Body of pancreas (tissue), 4 donors: ENCODE measurements around the gene SPDYE8. TPM values are rescaled to one million over a fixed set of nuclear protein-coding genes. Genes with fewer than 3 reads are reported as not detected.
A peak's percentile ranks its signal among the peaks of the same experiment; 100 is the strongest.
"Not testable (repeated sequence)": the region's sequence is repeated elsewhere in the genome, so short reads cannot be mapped to it uniquely, and the experiment has no call there.

Experiments used
- ATAC-seq: fragments of 150-250 bp; one replicate; pipeline ENCODE4 v1.9.1; 2016
- DNase-seq, 4 donors: peaks; one replicate each; pipeline ENCODE4 v3.0.0-alpha.2; 2019
- H3K27ac ChIP-seq, 4 donors: fragments of 200-600 bp; sonication (generic); 1 replicate in 3 of 4; 2 replicates in 1 of 4; pipeline versions ENCODE4 v1.5.1 to v1.6.1; 2016 to 2019; ENCODE audit warnings: mild to moderate bottlenecking in 1 of 4, mixed read lengths in 1 of 4, moderate library complexity in 1 of 4
- H3K27me3 ChIP-seq, 2 donors: fragments of 200-600 bp; sonication (generic); one replicate each; pipeline ENCODE4 v1.6.0; 2016; ENCODE audit warnings: mild to moderate bottlenecking in 1 of 2
- H3K36me3 ChIP-seq, 2 donors: fragments of 200-600 bp; sonication (generic); replicated peaks in 1 of 2; 2 replicates each; pipeline ENCODE4 v1.5.1; 2016; ENCODE audit warnings: low read depth in 2 of 2; ENCODE audit not compliant: insufficient read depth in 1 of 2
- H3K4me1 ChIP-seq: fragments of 200-600 bp; sonication (generic); one replicate; pipeline ENCODE4 v1.6.0; 2016
- H3K4me3 ChIP-seq, 2 donors: fragments of 200-600 bp; sonication (generic); 1 replicate in 1 of 2; 2 replicates in 1 of 2; pipeline ENCODE4 v1.5.1; 2016 to 2019
- H3K9me3 ChIP-seq, 3 donors: fragments of 200-600 bp; sonication (generic); 1 replicate in 2 of 3; 2 replicates in 1 of 3; pipeline ENCODE4 v1.5.1; 2016
- POLR2A ChIP-seq, 3 donors: fragments of 450-650 bp; IDR thresholded peaks; one replicate each; pipeline ENCODE4 v1.6.1; 2016; ENCODE audit warnings: antibody characterized with exemption in 3 of 3, mild to moderate bottlenecking in 2 of 3
- WGBS, 2 donors: methylation state at CpG; one replicate each; pipeline ENCODE4 v1.1.5; 2017; 5-methylcytosine and 5-hydroxymethylcytosine counted together
- intact Hi-C: fragments of 100-400 bp; cut with DNase I; formaldehyde crosslinking; loops from one replicate; pipeline ENCODE4 v1.15.1; 2023
- total RNA-seq, 2 donors: library from RNA; depleted of rRNA; stranded (reverse); fragments of >200 nt; gene quantifications; one replicate each; pipeline ENCODE4 v1.1.0, GENCODE V29; 2016

SPDYE8 gene, protein sequence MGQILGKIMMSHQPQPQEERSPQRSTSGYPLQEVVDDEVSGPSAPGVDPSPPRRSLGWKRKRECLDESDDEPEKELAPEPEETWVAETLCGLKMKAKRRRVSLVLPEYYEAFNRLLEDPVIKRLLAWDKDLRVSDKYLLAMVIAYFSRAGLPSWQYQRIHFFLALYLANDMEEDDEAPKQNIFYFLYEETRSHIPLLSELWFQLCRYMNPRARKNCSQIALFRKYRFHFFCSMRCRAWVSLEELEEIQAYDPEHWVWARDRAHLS
- not detected for total RNA-seq

GRCh38 chr7:73029666-73030065, at the start of gene SPDYE8:
Gene SPDYE8, minus strand, starts transcription at chr7:73029766. Its CDS starts 1,800 bp downstream, at chr7:73027966.
- H3K4me1 ChIP-seq, H3K4me3 ChIP-seq, H3K27me3 ChIP-seq, ATAC-seq, H3K27ac ChIP-seq, intact Hi-C loops, H3K36me3 ChIP-seq, DNase-seq, H3K9me3 ChIP-seq: not testable (repeated sequence)
- no CpG with 5 or more reads among the region's 8 CpGs for WGBS, 2 donors

DNA sequence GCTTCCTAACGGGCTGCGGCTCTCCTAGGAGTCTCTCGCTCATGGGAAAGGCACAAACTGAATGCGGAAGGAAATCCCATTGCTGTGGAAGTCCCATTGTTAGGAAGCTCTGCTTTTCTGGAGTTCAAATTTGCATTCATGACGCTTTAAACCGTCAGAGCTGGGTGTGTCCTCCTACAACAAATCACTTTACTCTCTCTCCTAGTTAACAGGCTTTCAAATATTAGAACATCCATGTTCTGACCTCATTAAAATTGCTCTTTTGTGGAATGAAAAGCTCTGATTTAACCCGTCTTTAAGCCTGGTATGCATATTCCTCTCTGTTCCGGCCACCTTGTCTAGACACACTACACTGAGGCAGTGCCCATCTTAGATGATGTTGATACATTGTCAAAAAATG, 28.2 kb upstream of the SPDYE8 start, which contains the start of gene SPDYE11:
TSS of gene SPDYE11 (minus strand) at position 101 of the 400 bp plus-strand sequence. CDS start 1,800 bp downstream, outside the sequence.
- H3K9me3 ChIP-seq, intact Hi-C loops, H3K4me1 ChIP-seq, H3K27me3 ChIP-seq, DNase-seq, H3K27ac ChIP-seq, H3K36me3 ChIP-seq, H3K4me3 ChIP-seq, ATAC-seq: not testable (repeated sequence)
- WGBS, 2 donors = no CpG with 5 or more reads among the region's 8 CpGs

DNA sequence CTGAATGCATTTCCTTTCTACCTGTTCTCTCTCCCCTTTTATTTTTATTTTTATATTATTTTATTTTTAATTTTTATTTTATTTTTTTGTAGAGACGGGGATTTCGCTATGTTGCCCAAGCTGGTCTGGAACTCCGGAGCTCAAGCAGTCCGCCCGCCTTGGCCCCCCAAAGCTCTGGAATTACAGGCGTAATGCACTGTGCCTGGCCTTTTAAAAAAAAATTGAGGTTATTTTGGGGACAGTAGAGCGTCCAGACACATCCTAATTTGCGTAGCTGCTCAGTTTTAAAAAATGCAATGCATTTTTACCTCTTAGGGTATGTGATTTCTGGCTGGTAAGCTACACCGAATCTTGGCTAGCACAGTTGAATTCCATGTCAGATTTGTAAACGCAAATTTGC, 23.1 kb downstream of the SPDYE8 start:
- H3K4me1 ChIP-seq, H3K27ac ChIP-seq, H3K4me3 ChIP-seq, H3K9me3 ChIP-seq, ATAC-seq, H3K27me3 ChIP-seq, H3K36me3 ChIP-seq, intact Hi-C loops: not testable (repeated sequence)
- WGBS, 2 donors = 15 to 23% methylated on average over 10 of the region's 10 CpGs
- DNase-seq = peak in 2 of 4 donors; percentile 3 to 13

- peak overlapping the region; percentile 19 to 67 for H3K4me3 ChIP-seq
- H3K4me1 ChIP-seq, H3K9me3 ChIP-seq, H3K27me3 ChIP-seq, H3K36me3 ChIP-seq, intact Hi-C loops: not testable (repeated sequence)
- 0% methylated on average over 43 of the region's 66 CpGs; no CpG with 5 or more reads in 1 of the 2 donors for WGBS, 2 donors
- peak; percentile 91 for ATAC-seq
- H3K27ac ChIP-seq = peak overlapping the region; percentile 78 to 92 (median 85)
- peak; percentile 51 to 87 (median 84) for TF ChIP-seq POLR2A (IDR thresholded peaks at IDR 0.05)
- DNase-seq = peak; percentile 69 to 88 (median 86)
Measured at GRCh38 chr7:73005693-73006447, 23.7 kb downstream of the SPDYE8 start.

DNA sequence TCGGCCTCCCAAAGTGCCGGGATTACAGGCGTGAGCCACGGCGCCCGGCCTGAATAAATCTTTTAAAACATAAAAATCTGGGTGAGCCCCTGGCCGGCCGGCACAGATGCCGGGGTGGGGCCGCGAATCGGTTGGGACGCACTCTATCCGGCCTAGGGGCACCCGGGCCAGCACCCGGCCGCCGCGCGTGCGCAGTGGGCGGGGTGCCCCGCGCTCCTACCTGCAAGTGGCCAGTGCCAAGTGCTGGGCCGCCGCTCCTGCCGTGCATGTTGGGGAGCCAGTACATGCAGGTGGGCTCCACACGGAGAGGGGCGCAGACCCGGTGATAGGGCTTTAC, 24.2 kb downstream of the SPDYE8 start:
- DNase-seq (peak; percentile 80 to 90 (median 84)), ATAC-seq (peak; percentile 94)
- intact Hi-C loops, H3K36me3 ChIP-seq, H3K9me3 ChIP-seq, H3K4me1 ChIP-seq, H3K27me3 ChIP-seq: not testable (repeated sequence)
- H3K27ac ChIP-seq = peak overlapping the region; percentile 78 to 92 (median 85)
- H3K4me3 ChIP-seq = peak overlapping the region; percentile 19 to 67
- 0% methylated on average over 2 of the region's 30 CpGs; no CpG with 5 or more reads in 1 of the 2 donors for WGBS, 2 donors

GRCh38 chr7:72997887-72998468, 31.6 kb downstream of the SPDYE8 start:
- no CpG with 5 or more reads among the region's 11 CpGs for WGBS, 2 donors
- H3K9me3 ChIP-seq, H3K27me3 ChIP-seq, H3K36me3 ChIP-seq, DNase-seq, H3K4me1 ChIP-seq, H3K4me3 ChIP-seq, H3K27ac ChIP-seq, ATAC-seq, intact Hi-C loops: not testable (repeated sequence)

GRCh38 chr7:72997447-72997846, 32.1 kb downstream of the SPDYE8 start:
- ATAC-seq, intact Hi-C loops, H3K36me3 ChIP-seq, H3K9me3 ChIP-seq, H3K27ac ChIP-seq, DNase-seq, H3K27me3 ChIP-seq, H3K4me3 ChIP-seq, H3K4me1 ChIP-seq: not testable (repeated sequence)
- WGBS, 2 donors = 70% methylated on average over 2 of the region's 8 CpGs; no CpG with 5 or more reads in 1 of the 2 donors

GRCh38 chr7:72995484-72995883, 34.1 kb downstream of the SPDYE8 start:
- H3K4me1 ChIP-seq, intact Hi-C loops, DNase-seq, H3K27ac ChIP-seq, ATAC-seq, H3K36me3 ChIP-seq, H3K4me3 ChIP-seq, H3K27me3 ChIP-seq, H3K9me3 ChIP-seq: not testable (repeated sequence)
- WGBS, 2 donors = 93 to 95% methylated on average over 3 to 8 of the region's 8 CpGs

- DNase-seq (peak; percentile 33 to 58 (median 42)), ATAC-seq (peak; percentile 96)
- H3K9me3 ChIP-seq, H3K27me3 ChIP-seq, H3K4me1 ChIP-seq, intact Hi-C loops, H3K4me3 ChIP-seq, H3K36me3 ChIP-seq: not testable (repeated sequence)
- peak overlapping the region in 3 of 4 donors; percentile 41 to 62 (median 57) for H3K27ac ChIP-seq
- WGBS, 2 donors = 39% methylated on average over 6 of the region's 14 CpGs; no CpG with 5 or more reads in 1 of the 2 donors
Measured at GRCh38 chr7:72990146-72990913, 39.2 kb downstream of the SPDYE8 start.

DNA sequence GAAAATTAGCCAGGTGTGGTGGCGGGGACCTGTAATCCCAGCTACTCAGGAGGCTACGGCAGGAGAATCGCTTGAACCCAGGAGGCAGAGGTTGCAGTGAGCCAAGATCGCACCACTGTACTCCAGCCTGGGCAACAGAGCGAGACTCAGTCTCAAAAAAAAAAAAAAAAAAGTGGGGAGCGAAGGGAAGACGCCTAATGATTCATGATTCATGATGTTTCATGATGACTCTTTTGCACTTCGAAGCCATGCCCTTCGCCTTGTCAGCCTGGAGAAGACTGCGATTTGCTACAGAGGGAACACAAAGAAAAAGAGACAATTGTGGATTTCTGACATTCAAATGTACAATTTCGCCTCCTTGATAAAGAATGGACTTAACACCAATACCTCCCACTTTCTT, 47.5 kb downstream of the SPDYE8 start:
- intact Hi-C loops, H3K4me3 ChIP-seq, H3K27ac ChIP-seq, DNase-seq, H3K4me1 ChIP-seq, ATAC-seq, H3K36me3 ChIP-seq, H3K27me3 ChIP-seq, H3K9me3 ChIP-seq: not testable (repeated sequence)
- WGBS, 2 donors = no CpG with 5 or more reads among the region's 11 CpGs

DNA sequence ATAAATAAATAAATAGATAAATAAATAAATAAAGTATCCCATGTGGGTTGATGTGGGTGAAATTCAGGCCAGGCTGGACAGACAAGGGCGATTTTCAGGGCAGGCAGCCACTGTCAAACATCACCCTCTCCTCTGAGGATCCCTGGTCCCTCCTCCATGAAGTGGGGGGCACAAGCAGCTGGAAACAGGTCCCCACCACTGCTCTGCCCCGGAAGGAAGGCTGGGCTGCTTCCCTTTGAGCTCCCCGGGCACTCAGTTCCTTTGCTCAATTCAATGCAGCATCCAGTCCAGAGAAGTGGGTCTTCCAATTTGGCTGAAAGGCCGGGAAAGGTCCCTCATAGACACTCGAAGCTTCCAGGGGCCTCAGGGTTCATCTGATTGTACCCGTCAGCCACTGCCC, 49.2 kb downstream of the SPDYE8 start:
- DNase-seq, intact Hi-C loops: not testable (repeated sequence)
- WGBS, 2 donors = no CpG with 5 or more reads among the region's 6 CpGs

More for the DNA sequence above, 49.2 kb downstream of the SPDYE8 start:
- not testable (repeated sequence) for H3K36me3 ChIP-seq, H3K27me3 ChIP-seq, H3K4me3 ChIP-seq, ATAC-seq, H3K27ac ChIP-seq, H3K9me3 ChIP-seq, H3K4me1 ChIP-seq
